Dendritic cell treated with granulocyte-macrophage colony-stimulating factor and Interleukin-4, amounts not matched to agents 40 ng/mL and 50 ng/mL, for 4 days (primary cell): ENCODE data around the gene TSPAN17.

Source experiments
- H3K27ac Mint-ChIP-seq: one replicate; pipeline ENCODE4 v1.8.0; 2022; ENCODE audit warnings: mild to moderate bottlenecking, mixed read lengths
- H3K27me3 Mint-ChIP-seq: one replicate; pipeline ENCODE4 v1.8.0; 2022; ENCODE audit warnings: mild to moderate bottlenecking, mixed read lengths
- H3K36me3 Mint-ChIP-seq: one replicate; pipeline ENCODE4 v1.8.0; 2022; ENCODE audit warnings: low read depth, mixed read lengths
- H3K4me1 Mint-ChIP-seq: one replicate; pipeline ENCODE4 v1.8.0; 2022; ENCODE audit warnings: low read depth, mixed read lengths
- H3K4me3 Mint-ChIP-seq: one replicate; pipeline ENCODE4 v1.8.0; 2022; ENCODE audit warnings: mild to moderate bottlenecking, moderate library complexity, mixed read lengths
- H3K9me3 Mint-ChIP-seq: one replicate; pipeline ENCODE4 v1.8.0; 2022; ENCODE audit warnings: mixed read lengths
- intact Hi-C: fragments of 100-400 bp; cut with micrococcal nuclease; formaldehyde crosslinking; loops from one replicate; pipeline ENCODE4 v1.15.0; 2022

Gene TSPAN17

GRCh38 chr5:176664479-176664878 is 17.2 kb downstream of the TSPAN17 start:
- H3K27ac Mint-ChIP-seq: no peak overlapping the region
- H3K9me3 Mint-ChIP-seq: no peaks in the 10 kb centered on the region
- no peak overlapping the region for H3K4me3 Mint-ChIP-seq
- H3K4me1 Mint-ChIP-seq: peaks cover 4% of the 10 kb centered on the region
- H3K27me3 Mint-ChIP-seq: peaks cover 54% of the 10 kb centered on the region
- no peaks in the 10 kb centered on the region for H3K36me3 Mint-ChIP-seq
- intact Hi-C loops: no loop called here

GRCh38 chr5:176664886-176665285 is 17.6 kb downstream of the TSPAN17 start:
- Mint-ChIP-seq H3K4me1 (peaks cover under 1% of the 10 kb centered on the region), H3K27me3 (peaks cover 50% of the 10 kb centered on the region), H3K9me3 (no peaks in the 10 kb centered on the region), H3K4me3 (no peak overlapping the region), H3K27ac (no peak overlapping the region), H3K36me3 (no peaks in the 10 kb centered on the region)
- intact Hi-C loops: no loop called here

GRCh38 chr5:176665517-176665916 is 18.2 kb downstream of the TSPAN17 start:
- Mint-ChIP-seq H3K4me1 (no peaks in the 10 kb centered on the region), H3K27me3 (peaks cover 50% of the 10 kb centered on the region), H3K4me3 (no peak overlapping the region), H3K9me3 (no peaks in the 10 kb centered on the region), H3K27ac (no peak overlapping the region), H3K36me3 (no peaks in the 10 kb centered on the region)
- intact Hi-C loops: no loop called here

DNA sequence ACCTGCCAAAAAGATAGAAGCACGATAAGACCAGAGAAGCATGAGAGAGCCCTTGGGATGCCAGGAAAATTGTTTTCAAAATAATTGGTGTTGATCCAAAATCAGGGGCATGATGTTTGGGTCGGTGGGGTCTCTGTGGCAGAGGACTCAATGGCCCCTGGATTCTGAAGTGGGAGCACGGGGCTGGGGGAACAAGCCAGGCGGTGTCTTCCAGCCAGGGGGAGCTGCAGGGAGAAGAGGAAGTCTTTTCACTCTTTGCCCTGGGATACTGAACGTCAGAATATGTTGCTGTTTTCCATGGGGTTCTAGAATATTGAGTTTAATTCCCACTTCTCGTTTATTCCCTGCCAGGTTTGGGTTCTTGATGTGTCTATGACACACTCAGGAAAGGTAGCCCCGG is 20.4 kb downstream of the TSPAN17 start:
- Mint-ChIP-seq H3K27me3 (peaks cover 56% of the 10 kb centered on the region), H3K27ac (no peak overlapping the region), H3K4me3 (no peak overlapping the region), H3K36me3 (no peaks in the 10 kb centered on the region), H3K9me3 (no peaks in the 10 kb centered on the region), H3K4me1 (no peaks in the 10 kb centered on the region)
- intact Hi-C loops: no loop called here

DNA sequence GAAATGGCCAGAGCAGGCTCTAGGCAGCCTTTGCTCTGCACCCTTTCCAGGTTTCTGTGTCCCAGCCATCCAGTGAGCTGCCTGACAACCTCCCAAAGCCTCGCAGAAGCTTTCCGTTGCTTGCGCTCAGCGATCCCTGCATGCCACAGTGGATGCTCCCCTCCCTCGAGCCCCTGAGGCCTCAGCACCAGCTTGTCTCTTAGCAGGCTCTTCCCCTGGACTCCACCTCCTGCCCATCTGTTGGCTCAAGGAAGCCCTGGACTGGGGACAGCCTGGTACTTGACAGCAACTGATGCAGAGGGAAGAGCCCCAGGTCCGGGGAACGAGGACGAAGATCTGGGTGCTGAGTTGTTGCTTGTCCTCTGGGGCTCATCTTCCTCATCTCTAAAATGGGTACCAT is 23.2 kb downstream of the TSPAN17 start:
- Mint-ChIP-seq H3K36me3 (no peaks in the 10 kb centered on the region), H3K27me3 (peaks cover 39% of the 10 kb centered on the region), H3K4me1 (no peaks in the 10 kb centered on the region), H3K27ac (no peak overlapping the region), H3K4me3 (no peak overlapping the region), H3K9me3 (no peaks in the 10 kb centered on the region)
- intact Hi-C loops: no loop called here

- no peaks in the 10 kb centered on the region for H3K4me1 Mint-ChIP-seq
- H3K27me3 Mint-ChIP-seq: peaks cover 36% of the 10 kb centered on the region
- no peak overlapping the region for H3K27ac Mint-ChIP-seq
- no peak overlapping the region for H3K4me3 Mint-ChIP-seq
- H3K36me3 Mint-ChIP-seq: no peaks in the 10 kb centered on the region
- no peaks in the 10 kb centered on the region for H3K9me3 Mint-ChIP-seq
- intact Hi-C loops: no loop called here
These were observed 24.1 kb downstream of the TSPAN17 start for GRCh38 chr5:176671399-176671798.

DNA sequence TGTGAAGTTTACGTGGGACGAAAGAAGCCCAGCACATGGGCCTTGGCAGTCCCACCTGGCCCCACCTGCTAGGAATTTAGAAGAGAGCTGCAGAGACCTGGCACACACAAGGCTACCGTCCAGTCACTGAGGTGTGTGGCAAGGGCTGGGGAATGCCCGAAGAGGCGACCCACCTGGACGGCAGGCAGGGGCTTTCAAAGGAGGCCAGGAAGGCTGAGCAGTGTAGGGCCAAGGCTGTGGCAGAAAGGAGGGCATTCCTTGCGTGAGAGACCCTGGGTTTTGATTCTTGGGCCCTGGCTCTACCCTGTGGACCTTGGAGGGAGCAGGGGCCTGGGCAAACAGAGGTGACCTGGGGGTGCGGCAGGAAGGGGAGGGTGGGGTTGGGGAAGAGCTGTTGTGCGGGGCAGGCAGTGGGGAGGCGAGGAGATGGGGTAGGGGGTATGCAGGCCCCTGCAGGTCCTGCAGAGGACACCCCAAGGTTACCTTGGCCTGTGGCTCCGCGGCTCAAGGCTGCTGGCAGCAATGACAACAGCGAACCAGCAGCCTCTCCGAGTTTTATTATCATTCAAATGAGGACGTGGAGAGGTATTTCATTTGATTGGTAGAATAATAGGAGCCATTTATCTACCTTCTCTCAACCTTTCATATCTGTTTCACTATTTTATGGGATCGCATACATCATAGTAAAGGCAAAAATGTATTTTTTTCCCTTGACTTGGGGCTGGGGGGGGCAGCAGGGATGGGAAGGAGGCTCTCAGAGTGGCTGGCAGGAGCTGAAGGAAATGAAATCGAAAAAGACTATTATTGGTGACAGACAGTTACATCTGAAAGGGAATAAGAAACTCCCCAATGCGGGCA is 24.8 kb downstream of the TSPAN17 start:
- Mint-ChIP-seq H3K9me3 (no peaks in the 10 kb centered on the region), H3K27me3 (peaks cover 41% of the 10 kb centered on the region), H3K4me3 (no peak overlapping the region), H3K4me1 (no peaks in the 10 kb centered on the region), H3K36me3 (no peaks in the 10 kb centered on the region), H3K27ac (no peak overlapping the region)
- intact Hi-C loops: no loop called here

GRCh38 chr5:176673651-176674583 is 26.6 kb downstream of the TSPAN17 start:
- H3K36me3 Mint-ChIP-seq: no peaks in the 10 kb centered on the region
- H3K27me3 Mint-ChIP-seq: peaks cover 47% of the 10 kb centered on the region
- no peaks in the 10 kb centered on the region for H3K9me3 Mint-ChIP-seq
- no peaks in the 10 kb centered on the region for H3K4me1 Mint-ChIP-seq
- intact Hi-C loops: no loop called here
- H3K4me3 Mint-ChIP-seq: no peak overlapping the region
- H3K27ac Mint-ChIP-seq: no peak overlapping the region

GRCh38 chr5:176674799-176675198 is 27.5 kb downstream of the TSPAN17 start:
- no peaks in the 10 kb centered on the region for H3K4me1 Mint-ChIP-seq
- H3K27me3 Mint-ChIP-seq: peaks cover 56% of the 10 kb centered on the region
- no peaks in the 10 kb centered on the region for H3K36me3 Mint-ChIP-seq
- no peak overlapping the region for H3K4me3 Mint-ChIP-seq
- H3K27ac Mint-ChIP-seq: no peak overlapping the region
- intact Hi-C loops: no loop called here
- H3K9me3 Mint-ChIP-seq: no peaks in the 10 kb centered on the region

DNA sequence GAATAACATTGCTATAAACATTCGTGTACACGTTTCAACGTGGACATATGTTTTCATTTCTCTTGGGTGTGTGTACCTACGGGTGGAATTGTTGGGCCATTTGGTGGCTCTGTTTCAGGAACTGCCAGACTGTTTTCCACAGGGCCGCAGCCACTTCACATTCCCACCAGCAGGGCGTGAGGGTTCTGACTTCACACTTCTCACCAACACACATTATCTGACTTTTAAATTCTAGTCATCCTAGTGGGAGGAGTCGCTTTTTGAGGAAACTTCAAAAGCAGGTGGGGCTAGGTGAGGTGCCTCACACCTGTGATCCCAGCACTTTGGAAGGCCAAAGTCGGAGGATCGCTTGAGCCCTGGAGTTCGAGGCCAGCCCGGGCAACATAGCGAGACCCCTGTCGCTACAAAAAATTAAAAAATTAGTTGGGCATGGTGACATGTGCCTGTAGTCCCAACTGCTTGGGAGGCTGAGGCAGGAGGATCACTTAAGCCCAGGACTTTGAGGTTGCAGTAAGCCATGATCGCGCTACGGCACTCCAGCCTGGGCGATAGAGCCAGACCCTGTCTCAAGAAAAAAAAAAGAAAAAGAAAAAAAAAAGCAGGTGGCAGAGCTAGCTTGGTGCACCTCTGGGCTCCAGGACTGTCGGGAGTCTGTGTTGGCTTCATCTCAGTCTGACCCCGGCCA is 28.5 kb downstream of the TSPAN17 start:
- Mint-ChIP-seq H3K4me3 (no peak overlapping the region), H3K4me1 (no peaks in the 10 kb centered on the region), H3K27ac (no peak overlapping the region), H3K27me3 (peaks cover 63% of the 10 kb centered on the region), H3K9me3 (no peaks in the 10 kb centered on the region), H3K36me3 (no peaks in the 10 kb centered on the region)
- intact Hi-C loops: no loop called here

DNA sequence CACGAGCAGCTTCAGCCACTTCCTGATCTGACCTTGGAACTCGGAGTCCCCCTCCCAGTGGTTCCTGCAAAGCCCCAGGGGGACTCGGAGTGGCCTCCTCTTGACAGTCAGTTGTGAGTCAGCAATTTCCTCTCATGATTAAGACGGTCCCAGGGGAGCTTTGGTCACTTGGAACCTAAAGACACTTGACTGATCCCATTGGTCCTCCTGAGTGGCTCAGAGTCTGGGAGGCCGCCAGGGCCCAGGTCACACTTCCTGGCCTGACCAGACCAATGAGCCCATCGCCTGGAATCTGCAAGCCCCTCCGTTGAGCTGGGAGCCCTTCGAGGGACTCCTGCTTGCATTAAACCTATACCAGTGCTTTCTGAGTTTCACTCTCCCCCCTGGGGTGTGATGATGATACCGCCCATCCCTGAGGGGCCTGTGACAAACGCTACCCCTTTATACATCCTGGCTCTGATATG is 29.1 kb downstream of the TSPAN17 start:
- H3K9me3 Mint-ChIP-seq: no peaks in the 10 kb centered on the region
- H3K4me3 Mint-ChIP-seq: no peak overlapping the region
- no peak overlapping the region for H3K27ac Mint-ChIP-seq
- no peaks in the 10 kb centered on the region for H3K36me3 Mint-ChIP-seq
- peaks cover 68% of the 10 kb centered on the region for H3K27me3 Mint-ChIP-seq
- H3K4me1 Mint-ChIP-seq: no peaks in the 10 kb centered on the region
- intact Hi-C loops: no loop called here

DNA sequence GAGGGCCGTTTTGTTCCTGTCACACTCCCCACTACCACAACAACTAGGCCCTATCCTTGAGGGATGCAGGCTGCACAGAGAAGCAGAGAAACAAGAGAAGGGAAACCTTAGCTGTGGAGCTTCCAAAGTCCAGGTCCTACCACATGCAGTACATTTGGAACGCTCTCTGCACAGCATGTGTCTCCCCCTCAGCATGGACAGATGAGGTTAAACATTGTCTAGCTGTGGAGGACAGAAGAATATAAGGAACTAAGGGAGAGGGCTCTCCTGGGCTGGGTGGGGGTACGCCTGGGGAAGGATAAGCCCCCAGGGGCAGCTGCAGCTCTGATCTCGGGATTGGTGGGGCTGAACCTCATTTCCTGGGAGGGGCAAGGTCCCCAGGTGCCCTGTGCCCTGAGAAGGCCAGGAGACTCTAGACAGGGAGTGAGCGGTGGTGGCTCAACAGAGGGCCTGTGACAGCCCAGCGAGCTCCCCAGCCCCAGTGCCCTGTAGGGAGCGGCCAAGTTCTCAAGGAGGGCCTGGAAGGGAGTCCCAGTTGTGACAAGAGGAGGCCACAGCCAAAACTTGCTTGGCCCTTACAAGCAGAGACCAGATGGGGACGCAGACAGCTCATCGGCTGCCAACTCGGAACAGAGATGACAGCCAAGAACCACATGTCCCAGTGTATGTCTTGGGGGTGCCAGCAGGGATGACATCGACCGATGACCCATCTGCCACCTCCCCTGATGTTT is 30.1 kb downstream of the TSPAN17 start:
- no peaks in the 10 kb centered on the region for H3K4me1 Mint-ChIP-seq
- H3K4me3 Mint-ChIP-seq: no peak overlapping the region
- intact Hi-C loops: no loop called here
- peaks cover 67% of the 10 kb centered on the region for H3K27me3 Mint-ChIP-seq
- H3K9me3 Mint-ChIP-seq: no peaks in the 10 kb centered on the region
- no peaks in the 10 kb centered on the region for H3K36me3 Mint-ChIP-seq
- no peak overlapping the region for H3K27ac Mint-ChIP-seq

- H3K27me3 Mint-ChIP-seq: peaks cover 71% of the 10 kb centered on the region
- no peaks in the 10 kb centered on the region for H3K9me3 Mint-ChIP-seq
- intact Hi-C loops: no loop called here
- no peak overlapping the region for H3K4me3 Mint-ChIP-seq
- no peaks in the 10 kb centered on the region for H3K36me3 Mint-ChIP-seq
- no peak overlapping the region for H3K27ac Mint-ChIP-seq
- no peaks in the 10 kb centered on the region for H3K4me1 Mint-ChIP-seq
These were observed 31.3 kb downstream of the TSPAN17 start for GRCh38 chr5:176678584-176678983.
